ENCODE data around the gene EPB41L2. TPM values are rescaled to one million over a fixed set of nuclear protein-coding genes. Genes with fewer than 3 reads are reported as not detected.
"Not testable (repeated sequence)": the region's sequence is repeated elsewhere in the genome, so short reads cannot be mapped to it uniquely, and the experiment has no call there.

EPB41L2 gene
- total RNA-seq, 4 donors from 2014 or later, result 46.1 to 258 (median 88.3) TPM

GRCh38 chr6:130996635-130997034 lies 66.4 kb downstream of the EPB41L2 start:
- Histone ChIP-seq H3K9me3 (no peaks in the 10 kb centered on the region), H3K4me1 (peaks cover 0 to 15% (median 0%) of the 10 kb centered on the region in 4 donors), H3K27me3 (no peaks in the 10 kb centered on the region), H3K27ac (no peak overlapping the region), H3K4me3 (no peak overlapping the region), H3K36me3 (no peaks in the 10 kb centered on the region)
- no peak for DNase-seq
- TF ChIP-seq CTCF (IDR thresholded peaks at IDR 0.05) (no peak), POLR2A (IDR thresholded peaks at IDR 0.05) (no peak)

GRCh38 chr6:130995783-130996447 lies 67.1 kb downstream of the EPB41L2 start:
- TF ChIP-seq CTCF (IDR thresholded peaks at IDR 0.05) (no peak), POLR2A (IDR thresholded peaks at IDR 0.05) (no peak)
- Histone ChIP-seq H3K9me3 (no peaks in the 10 kb centered on the region), H3K36me3 (no peaks in the 10 kb centered on the region), H3K4me1 (peaks cover 0 to 14% (median 0%) of the 10 kb centered on the region in 4 donors), H3K27ac (no peak overlapping the region), H3K4me3 (no peak overlapping the region), H3K27me3 (no peaks in the 10 kb centered on the region)
- no peak for DNase-seq

- Histone ChIP-seq H3K27ac (peak overlapping the region in 1 of 4 donors; percentile 65), H3K27me3 (no peaks in the 10 kb centered on the region), H3K9me3 (no peaks in the 10 kb centered on the region), H3K4me1 (peaks cover 0 to 5% (median 0%) of the 10 kb centered on the region in 4 donors), H3K4me3 (no peak overlapping the region), H3K36me3 (no peaks in the 10 kb centered on the region)
- DNase-seq, result no peak
- TF ChIP-seq POLR2A (IDR thresholded peaks at IDR 0.05) (no peak), CTCF (IDR thresholded peaks at IDR 0.05) (no peak)
Observed at GRCh38 chr6:130994319-130995097, 68.5 kb downstream of the EPB41L2 start.

GRCh38 chr6:130993292-130993765 lies 69.7 kb downstream of the EPB41L2 start:
- peak in 2 of 3 donors; percentile 78 to 79 for DNase-seq
- H3K36me3 ChIP-seq, result no peaks in the 10 kb centered on the region
- no peaks in the 10 kb centered on the region for H3K27me3 ChIP-seq
- peaks cover 0 to 5% (median 0%) of the 10 kb centered on the region in 4 donors for H3K4me1 ChIP-seq
- TF ChIP-seq CTCF (IDR thresholded peaks at IDR 0.05), result no peak
- peak in 1 of 2 donors; percentile 34 for TF ChIP-seq POLR2A (IDR thresholded peaks at IDR 0.05)
- no peaks in the 10 kb centered on the region for H3K9me3 ChIP-seq
- peak overlapping the region in 3 of 4 donors; percentile 13 to 65 (median 53) for H3K27ac ChIP-seq
- no peak overlapping the region for H3K4me3 ChIP-seq

DNA sequence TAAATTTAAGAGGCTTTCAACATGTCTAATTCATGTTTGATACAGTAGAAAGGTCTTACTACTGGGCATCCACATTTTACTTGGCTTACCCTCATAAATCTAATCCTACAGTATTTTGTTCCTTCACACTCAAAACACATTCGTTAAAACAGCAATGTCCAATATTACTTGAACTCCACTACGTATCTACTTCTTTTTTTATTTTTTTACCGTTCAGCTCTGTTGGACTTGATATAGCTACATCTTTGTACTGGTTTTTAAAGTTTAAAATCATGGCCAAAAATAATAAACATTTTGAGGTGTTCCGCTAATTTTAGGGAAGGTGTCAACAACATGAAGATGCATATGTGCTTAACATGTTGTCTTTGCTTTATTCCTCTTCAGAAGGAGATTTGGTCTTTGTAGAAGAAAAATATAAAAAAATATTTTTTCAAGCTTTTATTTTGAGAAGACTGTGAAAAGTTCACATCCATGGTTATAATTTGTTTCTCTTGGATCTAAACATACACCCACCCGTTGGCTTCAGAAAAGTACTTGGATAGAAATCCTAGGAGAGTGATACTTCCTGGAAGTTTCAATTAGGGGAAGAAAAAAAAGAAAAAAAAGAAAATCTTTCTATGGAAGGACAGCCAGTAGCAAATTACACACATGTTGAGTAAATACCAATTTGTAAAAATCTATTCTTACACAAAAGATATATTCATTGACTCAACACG lies 71.5 kb downstream of the EPB41L2 start:
- Histone ChIP-seq H3K4me1 (peaks cover 0 to 5% (median 0%) of the 10 kb centered on the region in 4 donors), H3K9me3 (no peaks in the 10 kb centered on the region), H3K27me3 (no peaks in the 10 kb centered on the region), H3K36me3 (no peaks in the 10 kb centered on the region), H3K4me3 (no peak overlapping the region), H3K27ac (no peak overlapping the region)
- no peak for TF ChIP-seq POLR2A (IDR thresholded peaks at IDR 0.05)
- TF ChIP-seq CTCF (IDR thresholded peaks at IDR 0.05), result no peak
- no peak for DNase-seq

- H3K36me3 ChIP-seq, H3K27me3 ChIP-seq: not testable (repeated sequence)
Observed at GRCh38 chr6:130987539-130987938, 75.5 kb downstream of the EPB41L2 start.

More at GRCh38 chr6:130987539-130987938, 75.5 kb downstream of the EPB41L2 start:
- H3K9me3 ChIP-seq, H3K4me3 ChIP-seq, H3K4me1 ChIP-seq, H3K27ac ChIP-seq, DNase-seq: not testable (repeated sequence)

Measured in Peyer's patch (tissue), 4 donors.